WTC11 (cell line): Measurements from ENCODE around the gene TRIM59. TPM values are rescaled to one million over a fixed set of nuclear protein-coding genes. Genes with fewer than 3 reads are reported as not detected.

ENCODE experiments used
- ATAC-seq: fragments of 200-7000 bp; cut with Tn5 transposase; 2 replicates; pipeline ENCODE4 v1.10.0; 2021; ENCODE audit warnings: mild to moderate bottlenecking, moderate library complexity
- Bru-seq: library from RNA; stranded (reverse); fragments of 400-500 nt; gene quantifications from one replicate; lab custom pipeline; 2021; lab: Mats Ljungman, UMichigan
- CTCF ChIA-PET: fragments of 300-600 bp; sonication (Branson Sonifier 250); formaldehyde crosslinking; loops from one replicate; lab custom pipeline; 2021; ENCODE audit warnings: antibody characterized with exemption; lab: Charles Lee
- POLR2A ChIA-PET: fragments of 350-600 bp; sonication (Branson Sonifier 250); formaldehyde crosslinking; loops from one replicate; lab custom pipeline; 2021; ENCODE audit warnings: antibody characterized with exemption; lab: Charles Lee
- DNase-seq: peaks from one replicate; pipeline ENCODE4 v3.0.0; 2021; ENCODE audit warnings: low spot score
- H3K27ac Mint-ChIP-seq: 2 replicates; pipeline ENCODE4 v1.8.0; 2021; ENCODE audit warnings: mixed read lengths
- H3K27me3 Mint-ChIP-seq: 2 replicates; pipeline ENCODE4 v1.8.0; 2021; ENCODE audit warnings: low read depth, mild to moderate bottlenecking, moderate library complexity, mixed read lengths
- H3K36me3 Mint-ChIP-seq: 2 replicates; pipeline ENCODE4 v1.8.0; 2021; ENCODE audit warnings: mixed read lengths
- H3K4me1 Mint-ChIP-seq: 2 replicates; pipeline ENCODE4 v1.8.0; 2022; ENCODE audit warnings: mixed read lengths
- H3K4me3 Mint-ChIP-seq: 2 replicates; pipeline ENCODE4 v1.8.0; 2021; ENCODE audit warnings: mild to moderate bottlenecking, moderate library complexity, mixed read lengths
- H3K9me3 Mint-ChIP-seq: 2 replicates; pipeline ENCODE4 v1.8.0; 2021; ENCODE audit warnings: mixed read lengths
- ARID4B ChIP-seq: sonication (generic); formaldehyde crosslinking; IDR thresholded peaks from 2 replicates; pipeline ENCODE4 v1.8.0; 2023; ENCODE audit warnings: missing genetic modification reagents, mild to moderate bottlenecking, borderline replicate concordance
- E2F1 ChIP-seq: sonication (generic); formaldehyde crosslinking; IDR thresholded peaks from 2 replicates; pipeline ENCODE4 v1.8.0; 2022; ENCODE audit warnings: mild to moderate bottlenecking, missing genetic modification reagents
- E2F4 ChIP-seq: sonication (generic); formaldehyde crosslinking; IDR thresholded peaks from 2 replicates; pipeline ENCODE4 v1.8.1; 2022; ENCODE audit warnings: low read depth, mild to moderate bottlenecking, moderate library complexity, missing genetic modification reagents, borderline replicate concordance
- E2F5 ChIP-seq: sonication (generic); formaldehyde crosslinking; IDR thresholded peaks from 2 replicates; pipeline ENCODE4 v1.8.1; 2022; ENCODE audit warnings: mild to moderate bottlenecking, moderate library complexity, missing genetic modification reagents
- ERG ChIP-seq: fragments of 250-450 bp; sonication (Bioruptor Pico); IDR thresholded peaks from 2 replicates; pipeline ENCODE4 v1.8.0; 2021; ENCODE audit warnings: mild to moderate bottlenecking
- FOXP1 ChIP-seq: sonication (generic); formaldehyde crosslinking; IDR thresholded peaks from 2 replicates; pipeline ENCODE4 v1.8.0; 2022; ENCODE audit warnings: missing genetic modification reagents, mild to moderate bottlenecking, moderate library complexity, borderline replicate concordance
- FOXP4 ChIP-seq: sonication (generic); formaldehyde crosslinking; IDR thresholded peaks from 2 replicates; pipeline ENCODE4 v1.8.0; 2022; ENCODE audit warnings: mild to moderate bottlenecking, missing genetic modification reagents
- GABPB1 ChIP-seq: sonication (generic); formaldehyde crosslinking; IDR thresholded peaks from 2 replicates; pipeline ENCODE4 v1.8.1; 2023; ENCODE audit warnings: mild to moderate bottlenecking, missing genetic modification reagents
- HMGA2 ChIP-seq: fragments of 250-450 bp; sonication (Bioruptor Pico); IDR thresholded peaks from 2 replicates; pipeline ENCODE4 v1.4.0; 2021; ENCODE audit warnings: mild to moderate bottlenecking, moderate library complexity
- NFE2L1 ChIP-seq: sonication (generic); formaldehyde crosslinking; IDR thresholded peaks from 2 replicates; pipeline ENCODE4 v1.8.1; 2023; ENCODE audit warnings: missing genetic modification reagents
- NR1H2 ChIP-seq: sonication (generic); formaldehyde crosslinking; IDR thresholded peaks from 2 replicates; pipeline ENCODE4 v1.9.0; 2021; ENCODE audit warnings: mild to moderate bottlenecking, moderate library complexity, missing genetic modification reagents
- PREB ChIP-seq: sonication (generic); formaldehyde crosslinking; IDR thresholded peaks from 2 replicates; pipeline ENCODE4 v1.8.1; 2022; ENCODE audit warnings: mild to moderate bottlenecking, missing genetic modification reagents, moderate library complexity, borderline replicate concordance
- RORB ChIP-seq: fragments of 250-450 bp; sonication (Bioruptor Pico); IDR thresholded peaks from 2 replicates; pipeline ENCODE4 v1.9.0; 2021; ENCODE audit warnings: mild to moderate bottlenecking
- TEAD1 ChIP-seq: sonication (generic); formaldehyde crosslinking; IDR thresholded peaks from 2 replicates; pipeline ENCODE4 v1.8.0; 2022; ENCODE audit warnings: mild to moderate bottlenecking, missing genetic modification reagents
- ZBTB43 ChIP-seq: sonication (generic); formaldehyde crosslinking; IDR thresholded peaks from 2 replicates; pipeline ENCODE4 v1.8.1; 2023; ENCODE audit warnings: mild to moderate bottlenecking, missing genetic modification reagents
- ZNF138 ChIP-seq: sonication (generic); formaldehyde crosslinking; conservative IDR thresholded peaks from 2 replicates; pipeline ENCODE4 v1.8.1; 2022; ENCODE audit warnings: mild to moderate bottlenecking, moderate library complexity, missing genetic modification reagents
- ZNF317 ChIP-seq: sonication (generic); formaldehyde crosslinking; IDR thresholded peaks from 2 replicates; pipeline ENCODE4 v1.8.1; 2023; ENCODE audit warnings: low read depth, mild to moderate bottlenecking, moderate library complexity, missing genetic modification reagents, borderline replicate concordance
- ZNF396 ChIP-seq: fragments of 250-450 bp; sonication (Bioruptor Pico); IDR thresholded peaks from 2 replicates; pipeline ENCODE4 v1.8.0; 2021; ENCODE audit warnings: mild to moderate bottlenecking, moderate library complexity, borderline replicate concordance
- ZNF423 ChIP-seq: fragments of 250-450 bp; sonication (Bioruptor Pico); IDR thresholded peaks from 2 replicates; pipeline ENCODE4 v2.1.2; 2022; ENCODE audit warnings: mild to moderate bottlenecking, moderate library complexity
- long read RNA-seq, 3 experiments: library from RNA in 1 of 3; library from capped mRNA in 1 of 3; library from polyadenylated mRNA in 1 of 3; unstranded in 2 of 3; stranded (forward) in 1 of 3; transcript quantifications; one replicate each; pipeline ENCODE4 v2.0.0, GENCODE V29; 2021
- total RNA-seq: library from RNA; stranded (reverse); gene quantifications from 3 replicates; pipeline ENCODE4 v1.2.3, GENCODE V29; 2021

The TRIM59 gene
- 32.4 to 38.5 TPM (median 36.8 TPM) in 3 replicates for total RNA-seq
- Bru-seq, nascent RNA = percentile 98 among the genes with signal in this experiment
- long read RNA-seq, experiment 1, transcript TRIM59-201 (3 exons, 3,867 nt) = major isoform, 18 of 31 reads
- long read RNA-seq, experiment 1, partial matches to known transcripts = 0 of 31 reads
- long read RNA-seq, experiment 1, other reads (novel, unspliced or antisense) = 7 of 31 reads
- long read RNA-seq, experiment 2, partial matches to known transcripts = 0 of 28 reads
- long read RNA-seq, experiment 2, other reads (novel, unspliced or antisense) = 25 of 28 reads
- long read RNA-seq, experiment 3, transcript TRIM59-201 (3 exons, 3,867 nt) = major isoform, 8 of 15 reads
- long read RNA-seq, experiment 3, partial matches to known transcripts = 0 of 15 reads
- long read RNA-seq, experiment 3, other reads (novel, unspliced or antisense) = 3 of 15 reads

- H3K4me3 Mint-ChIP-seq = peak within 1 kb of the TSS; percentile 91
- H3K9me3 Mint-ChIP-seq = 0 out of 2 replicates have a peak, but pooled peaks cover 3% of the 10 kb centered on the region
- H3K27me3 Mint-ChIP-seq = peaks cover 2% of the 10 kb centered on the region; the same call in 1 of the 2 replicates
- DNase-seq (peak; percentile 99), ATAC-seq (peak; percentile 90)
- ChIA-PET POLR2A (interaction anchor here (0.7 to 2.9 kb wide), 17 partner anchors 10 to 610 kb away, joined by 3 to 25 read pairs (median 4); partner anchors contain the start of genes C3orf80, IFT80, KPNA4 and SCHIP1), CTCF (interaction anchor here (1.2 to 1.6 kb wide), 6 partner anchors 14 to 48 kb away, joined by 3 to 9 read pairs (median 4); no protein-coding TSS in a partner anchor)
- H3K4me1 Mint-ChIP-seq = peaks cover 28% of the 10 kb centered on the region
- peak within 1 kb of the TSS; percentile 96 for H3K27ac Mint-ChIP-seq
- peaks cover 27% of the 10 kb centered on the region for H3K36me3 Mint-ChIP-seq
- TF ChIP-seq E2F5 (CRISPR knock-in tag) (peak; percentile 100), PREB (CRISPR knock-in tag) (peak; percentile 87; the same call in 1 of the 2 replicates), HMGA2 (CRISPR knock-in tag) (no peak), TEAD1 (CRISPR knock-in tag) (peak; percentile 49), ZNF396 (CRISPR knock-in tag) (no peak), RORB (CRISPR knock-in tag) (no peak), FOXP1 (peak; percentile 100), E2F1 (CRISPR knock-in tag) (peak; percentile 100), ZBTB43 (no peak; the same call in 1 of the 2 replicates), ZNF423 (CRISPR knock-in tag) (no peak), ERG (no peak), ZNF317 (peak; percentile 87), FOXP4 (CRISPR knock-in tag) (peak; percentile 91), ZNF138 (CRISPR knock-in tag) (peak; percentile 99), E2F4 (CRISPR knock-in tag) (peak; percentile 100), GABPB1 (CRISPR knock-in tag) (no peak), NR1H2 (CRISPR knock-in tag) (peak; percentile 91), ARID4B (peak; percentile 70), NFE2L1 (CRISPR knock-in tag) (peak; percentile 97)
Observed at GRCh38 chr3:160449636-160450598, at the start of gene TRIM59. Gene TRIM59, minus strand, starts transcription at chr3:160449786. Its CDS starts 10,603 bp downstream, at chr3:160439183.
